Measurements from ENCODE around the gene ZNF57. TPM values are rescaled to one million over a fixed set of nuclear protein-coding genes. Genes with fewer than 3 reads are reported as not detected.

Gene ZNF57
- total and polyA plus RNA-seq, 9 of the 15 experiments (the other 6 are each of a cell fraction or from before 2014, with no cell fraction given), result 3.9 to 13.5 (median 7.8) TPM

GRCh38 chr19:2854849-2855248 lies 45.9 kb upstream of the ZNF57 start (continued):
- TF ChIP-seq PHTF2 (CRISPR knock-in tag; IDR thresholded peaks at IDR 0.05) (no peak), TBP (optimal IDR thresholded peaks at IDR 0.05; ENCODE audit: low read depth, low read length) (no peak)

GRCh38 chr19:2856457-2857050 lies 44.2 kb upstream of the ZNF57 start:
- Histone ChIP-seq H4K20me1 (replicated peaks; ENCODE audit: control insufficient read depth, insufficient read depth, low read length) (no peaks in the 10 kb centered on the region), H3K9ac (ENCODE audit: insufficient read depth in 1 of 2, low read depth in 2 of 2, low read length in 2 of 2) (no peak overlapping the region), H3K9me3 (replicated peaks; ENCODE audit: control insufficient read depth, insufficient read depth, low read depth, low read length) (peaks cover 27% of the 10 kb centered on the region), H3K4me2 (ENCODE audit: insufficient read depth, low read length) (no peak overlapping the region), H3K27me3 (ENCODE audit: control insufficient read depth in 2 of 2, insufficient read depth in 2 of 2, low read length in 2 of 2) (no peaks in the 10 kb centered on the region), H3K4me1 (replicated peaks in 1 of 2; ENCODE audit: control insufficient read depth in 2 of 2, insufficient read depth in 2 of 2, low read length in 2 of 2) (peaks cover 0 to 5% of the 10 kb centered on the region in 2 experiments; a peak in 2 of 5 replicates), H3K79me2 (ENCODE audit: control insufficient read depth, insufficient read depth, low read length) (no peaks in the 10 kb centered on the region), H3K36me3 (ENCODE audit: control insufficient read depth, insufficient read depth, low read length) (peaks cover 23% of the 10 kb centered on the region), H3K27ac (ENCODE audit: extremely low read depth, low read depth, low read length) (no peak overlapping the region), H2AFZ (ENCODE audit: low read depth, low read length) (no peak overlapping the region), H3K4me3 (no peak overlapping the region), H3K9me1 (ENCODE audit: control insufficient read depth, insufficient read depth, low read length) (no peaks in the 10 kb centered on the region)
- no TSS peak for BruUV-seq (replicated peaks)
- FAIRE-seq (no peak), DNase-seq (ENCODE audit: extremely low read depth in 1 of 4, low spot score in 3 of 4) (no peak), ATAC-seq (no peak)
- 16% methylated on average over 5 of the region's 5 CpGs for WGBS (ENCODE audit: insufficient coverage, low coverage, missing lambda C conversion rate)
- in situ Hi-C loops (cut with MboI) (no loop called here), intact Hi-C loops (cut with micrococcal nuclease) (no loop called here)
- CTCF ChIA-PET (ENCODE audit: low intra/inter-chr PET ratio), result no interaction called here
- no peak for TF ChIP-seq ZKSCAN1 (IDR thresholded peaks at IDR 0.05; ENCODE audit: low read depth, low read length)
- TF ChIP-seq ZNF696 (CRISPR knock-in tag; conservative IDR thresholded peaks at IDR 0.05), result no peak
- no peak for TF ChIP-seq XRCC5 (IDR thresholded peaks at IDR 0.05; ENCODE audit: low read depth, low read length)
- TF ChIP-seq GTF2E2 (tag; IDR thresholded peaks at IDR 0.05), result no peak
- no peak for TF ChIP-seq CCNT2 (IDR thresholded peaks at IDR 0.05; ENCODE audit: borderline replicate concordance, extremely low read depth, insufficient read length, low read depth, low read length)
- no peak for TF ChIP-seq PCBP1 (IDR thresholded peaks at IDR 0.05; ENCODE audit: low read depth, low read length, poor library complexity, severe bottlenecking)
- TF ChIP-seq MECOM (CRISPR knock-in tag; IDR thresholded peaks at IDR 0.05), result no peak
- POLR2A ChIA-PET, result interaction anchor here (0.8 kb wide), 1 partner anchor 52 kb away, joined by 3 read pairs; no protein-coding TSS in a partner anchor

All from K562 (cell line).